GM21423 (cell line): ENCODE measurements around the gene ITPR1.

ENCODE experiments used
- ATAC-seq: cut with Tn5 transposase; IDR thresholded peaks from one replicate; pipeline ENCODE4 v1.9.1; 2021; ENCODE audit warnings: mild to moderate bottlenecking, moderate library complexity; ENCODE audit not compliant: unreplicated experiment

The ITPR1 gene

DNA sequence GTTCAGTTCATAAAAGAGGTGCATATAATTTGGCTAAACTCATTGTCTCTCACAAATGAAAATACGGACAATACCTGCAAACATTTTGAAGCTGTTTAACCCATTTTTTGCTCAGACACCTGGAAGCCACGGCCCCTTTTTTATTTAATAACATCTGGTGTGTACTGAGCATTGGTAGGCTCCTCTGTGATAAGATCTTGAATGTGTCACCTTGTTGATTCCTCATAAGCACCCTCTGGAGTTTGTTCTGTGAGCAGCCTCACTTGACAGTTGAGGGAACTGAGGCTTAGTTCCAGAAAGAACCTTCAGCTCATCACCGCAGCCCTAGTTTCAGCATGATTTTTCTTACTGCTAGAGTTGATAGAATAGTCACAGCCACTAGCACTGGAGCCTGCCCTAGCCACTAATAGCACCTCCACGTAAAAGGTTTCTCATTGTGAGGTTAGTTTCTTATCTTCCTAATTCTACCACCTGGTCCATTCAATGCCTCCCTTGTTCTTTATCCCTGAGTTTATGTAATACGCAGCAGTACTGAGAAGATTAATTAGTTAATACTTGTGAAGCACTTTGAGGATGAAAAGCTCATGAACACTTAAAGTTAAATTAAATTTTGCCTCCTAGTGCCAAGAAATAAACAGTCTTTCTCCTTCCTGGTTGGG is 71.9 kb downstream of the ITPR1 start:
- no peak for ATAC-seq

DNA sequence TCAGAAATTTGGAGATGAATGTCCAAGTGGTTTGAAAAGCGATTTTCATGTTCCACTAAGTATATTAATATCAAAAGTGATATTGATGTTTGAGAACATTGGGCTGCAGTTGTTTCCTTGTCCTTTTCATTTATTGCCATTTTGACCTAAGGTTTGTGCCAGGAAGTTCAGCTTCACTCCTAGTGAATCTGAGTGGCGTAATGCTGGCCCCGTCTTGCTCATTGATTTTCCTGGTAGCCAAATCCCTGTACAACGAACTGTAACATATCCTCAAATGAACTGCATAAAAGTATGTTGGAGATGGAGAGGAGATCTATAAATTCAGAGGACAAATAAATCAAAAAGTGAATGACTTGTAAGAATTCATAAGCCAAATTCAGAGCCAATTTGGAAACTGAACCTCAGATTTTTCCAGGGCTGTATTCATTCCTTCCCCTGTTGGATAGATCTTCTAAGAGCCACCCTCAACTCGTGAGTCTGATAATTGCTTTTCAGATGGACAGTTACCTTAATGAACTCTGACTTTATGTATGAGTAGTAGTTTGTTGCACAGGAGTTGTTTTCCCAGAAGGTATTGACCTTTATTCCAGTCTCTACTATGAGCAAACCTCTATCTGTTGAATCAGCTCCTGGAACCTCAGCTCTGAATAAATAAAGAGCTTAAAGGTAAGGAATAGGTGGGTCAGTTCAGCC is 72.8 kb downstream of the ITPR1 start:
- ATAC-seq: no peak

- ATAC-seq: no peak
These were observed 75.7 kb downstream of the ITPR1 start for GRCh38 chr3:4568841-4569240.

DNA sequence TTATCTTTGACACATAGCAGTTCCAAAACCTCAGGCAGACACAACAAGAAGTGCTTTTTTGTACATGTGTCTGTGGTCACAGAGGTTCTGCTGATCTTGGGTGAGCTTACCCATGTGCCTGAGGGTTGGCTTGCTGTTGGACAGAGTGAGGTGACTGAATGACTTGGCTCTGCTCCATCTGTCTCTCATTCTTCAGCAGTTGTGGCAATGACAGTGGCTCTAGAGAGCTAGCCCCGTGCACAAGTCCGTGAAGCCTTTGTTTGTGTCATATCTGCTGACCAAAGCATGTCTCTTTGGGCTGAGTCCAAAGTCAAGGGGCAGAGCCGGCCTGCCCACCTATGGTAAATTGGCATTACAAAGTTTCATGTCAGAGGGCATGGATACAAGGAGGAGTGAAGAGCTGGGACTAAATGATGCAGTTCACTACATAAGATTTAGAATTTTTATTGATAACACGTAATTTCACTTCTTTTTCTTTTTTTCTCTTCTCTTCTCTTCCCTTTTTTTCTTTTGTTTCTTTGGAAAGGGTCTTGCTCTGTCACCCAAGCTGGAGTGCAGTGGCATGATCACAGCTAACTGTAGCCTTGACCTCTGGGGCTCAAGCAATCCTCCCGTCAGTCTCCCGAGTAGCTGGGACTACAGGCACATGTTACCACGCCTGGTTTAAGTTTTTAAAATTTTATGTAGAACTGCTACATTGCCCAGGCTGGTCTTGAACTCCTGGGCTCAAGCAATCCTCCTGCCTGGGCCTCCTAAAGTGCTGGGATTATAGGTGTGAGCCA is 77.9 kb downstream of the ITPR1 start:
- ATAC-seq: peak; percentile 63

- ATAC-seq: peak; percentile 62
These were observed 78.7 kb downstream of the ITPR1 start for GRCh38 chr3:4571690-4572334.

- ATAC-seq: no peak
These were observed 80.0 kb downstream of the ITPR1 start for GRCh38 chr3:4573153-4573552.

GRCh38 chr3:4574426-4574965 is 81.3 kb downstream of the ITPR1 start:
- ATAC-seq: no peak

- ATAC-seq: no peak
These were observed 82.2 kb downstream of the ITPR1 start for GRCh38 chr3:4575381-4575780.

DNA sequence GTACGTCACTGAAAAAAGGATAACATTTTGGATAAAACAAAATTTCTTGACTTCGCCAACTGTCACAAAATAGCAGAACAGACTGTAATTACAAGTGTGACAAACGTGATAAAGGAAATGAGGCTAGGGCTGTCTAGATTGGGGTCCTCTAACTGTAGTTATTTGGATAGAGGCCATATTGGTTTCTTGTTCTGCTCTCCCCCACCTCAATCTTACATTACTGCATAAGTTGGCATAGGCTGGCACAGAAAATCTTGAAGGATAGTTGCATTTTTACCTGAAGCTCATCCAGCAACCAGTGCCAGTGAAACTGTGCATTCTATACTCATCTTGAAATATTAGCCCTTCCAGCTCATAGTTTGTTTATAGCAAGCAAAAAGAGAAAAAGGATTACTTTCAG is 84.6 kb downstream of the ITPR1 start:
- ATAC-seq: no peak

- no peak for ATAC-seq
These were observed 87.4 kb downstream of the ITPR1 start for GRCh38 chr3:4580346-4581123.

- ATAC-seq: no peak
These were observed 87.9 kb downstream of the ITPR1 start for GRCh38 chr3:4581124-4581424.

DNA sequence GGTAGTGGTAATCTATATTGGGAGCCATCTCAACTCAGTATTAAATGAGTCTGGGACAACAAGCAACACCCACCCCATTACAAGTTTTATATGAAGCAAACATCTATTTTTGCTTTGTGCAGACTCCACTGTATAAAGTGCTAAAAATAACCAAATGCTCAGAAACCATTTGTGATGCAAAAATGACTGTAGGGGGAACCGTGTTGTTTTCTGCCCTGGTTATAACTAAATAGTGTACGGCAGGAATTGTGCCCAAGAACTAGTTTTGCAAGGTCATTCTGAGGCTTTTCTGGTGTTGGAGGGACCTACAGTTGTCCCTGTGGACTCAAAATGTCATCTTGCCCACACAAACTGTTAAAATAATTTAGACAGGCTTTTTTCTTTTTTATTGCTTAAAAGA is 88.3 kb downstream of the ITPR1 start:
- ATAC-seq: no peak

DNA sequence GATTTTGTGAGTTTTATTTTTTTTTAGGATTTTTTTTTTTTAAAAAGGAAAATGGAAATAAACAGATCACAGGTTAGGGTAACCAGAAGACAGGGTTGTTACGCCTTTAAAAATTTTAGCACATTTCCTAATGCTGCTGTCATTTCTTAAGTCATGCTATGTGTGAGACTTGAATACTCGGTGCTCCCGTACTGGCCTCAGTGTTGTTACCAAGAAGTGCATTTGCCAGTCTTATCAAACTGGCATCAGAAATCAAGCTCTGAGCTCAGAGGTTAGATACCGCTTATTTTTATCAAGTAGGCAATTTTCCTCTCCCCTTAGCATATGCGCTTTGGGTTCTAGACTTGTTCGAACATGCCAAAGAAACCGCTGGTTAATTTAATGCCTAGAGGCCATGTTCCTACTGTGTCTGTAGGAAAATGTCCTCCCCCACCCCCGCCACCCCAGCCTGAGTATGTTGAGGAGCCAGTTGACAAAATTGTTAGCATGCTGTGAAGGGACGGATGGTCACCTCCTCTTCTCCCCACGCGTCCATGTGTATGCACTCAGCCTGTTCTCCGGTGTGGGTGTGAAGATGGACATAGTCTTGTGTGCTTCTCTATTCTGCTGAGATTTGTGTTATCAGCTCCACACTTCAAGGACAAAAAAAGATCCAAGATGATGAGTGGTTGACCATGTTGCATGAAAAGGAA is 88.9 kb downstream of the ITPR1 start:
- no peak for ATAC-seq

DNA sequence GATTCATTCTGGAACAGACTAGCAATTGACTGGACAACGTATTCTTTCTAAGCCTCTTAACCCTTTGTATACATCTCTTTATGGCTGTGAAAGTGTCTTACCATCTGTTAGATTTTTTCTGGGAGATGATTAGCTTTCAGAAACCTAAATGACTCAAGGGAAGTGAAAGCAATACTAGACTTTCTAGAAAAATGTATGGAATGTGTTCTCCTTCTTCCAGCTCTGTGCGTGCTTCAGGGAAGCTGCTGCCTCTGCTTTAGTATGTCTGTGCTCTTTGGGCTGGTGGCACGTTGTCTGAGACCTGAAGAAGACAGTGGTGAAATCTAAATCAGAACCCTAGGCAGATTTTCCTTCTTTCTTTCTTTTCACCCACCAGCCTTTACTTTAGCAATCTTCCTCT is 89.5 kb downstream of the ITPR1 start:
- ATAC-seq: no peak

DNA sequence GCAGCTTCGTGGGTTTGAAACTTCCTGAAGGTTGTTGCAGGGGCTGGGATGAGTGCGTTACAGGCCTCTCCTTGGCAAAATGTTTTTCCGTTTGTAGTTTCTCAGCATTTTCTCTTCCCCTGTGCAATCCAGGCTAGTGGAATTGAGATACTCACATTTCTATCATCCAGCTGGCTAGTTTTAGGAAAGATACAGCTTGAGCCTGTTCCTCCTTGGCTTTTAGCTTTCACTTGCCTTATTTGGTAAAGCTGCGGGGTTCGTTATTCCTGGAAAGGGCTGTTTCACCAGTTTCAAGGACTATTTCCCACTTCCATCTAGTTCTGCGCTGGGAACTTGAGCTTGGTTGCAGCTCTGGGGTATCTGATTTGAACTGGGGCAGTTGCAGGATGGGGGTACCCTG is 90.3 kb downstream of the ITPR1 start:
- no peak for ATAC-seq

DNA sequence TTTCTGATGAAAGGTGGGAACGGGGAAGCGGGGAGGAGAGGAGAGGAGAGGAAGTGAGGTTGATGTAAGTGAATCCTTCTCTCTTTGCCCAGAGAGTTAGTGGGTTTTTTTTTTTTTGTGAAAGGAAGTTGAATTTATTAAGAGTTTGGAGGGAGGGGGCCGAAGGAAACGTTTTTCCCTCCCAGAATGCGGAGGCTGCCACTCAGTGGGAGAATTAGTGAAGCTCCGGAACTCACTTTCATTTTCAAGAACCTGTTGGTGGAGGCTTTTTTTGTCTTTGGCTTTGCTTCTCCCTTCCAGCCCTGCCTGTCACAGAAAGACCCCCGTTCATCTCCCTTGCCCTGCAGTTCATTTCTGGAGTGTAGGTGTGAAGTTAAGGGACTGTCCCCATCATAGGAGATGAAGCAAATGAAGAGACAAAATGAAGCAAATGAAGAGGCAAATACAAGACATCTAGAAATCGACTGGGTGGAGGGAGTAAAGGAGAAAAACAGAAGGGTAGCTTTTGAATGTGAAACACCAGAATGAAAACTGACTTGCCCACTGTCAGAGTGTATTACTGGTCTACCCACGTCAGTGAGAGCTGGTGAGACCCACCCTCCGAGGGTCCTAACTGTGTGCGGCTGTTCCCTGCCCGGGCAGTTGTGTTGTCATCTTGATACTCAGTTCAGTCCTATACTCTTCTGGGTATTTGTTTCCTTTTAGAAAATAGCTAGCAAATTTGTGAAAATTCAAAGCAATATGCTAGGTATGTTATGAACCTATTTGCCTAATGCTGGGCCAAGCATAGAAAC is 91.5 kb downstream of the ITPR1 start:
- peak; percentile 46 for ATAC-seq

DNA sequence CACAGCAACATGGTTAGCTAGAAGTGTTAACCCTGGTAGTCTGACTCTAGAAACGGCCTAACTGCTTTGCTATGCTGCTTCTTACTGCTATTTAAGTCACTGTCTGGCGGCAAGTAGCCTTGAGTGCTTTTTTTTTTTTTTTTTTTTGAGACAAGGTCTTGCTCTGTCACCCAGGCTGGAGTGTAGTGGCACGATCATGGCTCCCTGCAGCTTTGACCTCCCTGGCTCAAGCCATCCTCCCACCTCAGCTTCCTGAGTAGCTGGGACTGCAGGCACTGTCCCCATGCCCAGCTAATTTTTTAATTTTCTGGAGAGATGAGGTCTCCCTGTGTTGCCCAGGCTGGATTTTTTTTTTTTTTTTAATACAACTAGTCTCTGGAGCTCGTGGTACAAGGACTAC is 93.2 kb downstream of the ITPR1 start:
- no peak for ATAC-seq

DNA sequence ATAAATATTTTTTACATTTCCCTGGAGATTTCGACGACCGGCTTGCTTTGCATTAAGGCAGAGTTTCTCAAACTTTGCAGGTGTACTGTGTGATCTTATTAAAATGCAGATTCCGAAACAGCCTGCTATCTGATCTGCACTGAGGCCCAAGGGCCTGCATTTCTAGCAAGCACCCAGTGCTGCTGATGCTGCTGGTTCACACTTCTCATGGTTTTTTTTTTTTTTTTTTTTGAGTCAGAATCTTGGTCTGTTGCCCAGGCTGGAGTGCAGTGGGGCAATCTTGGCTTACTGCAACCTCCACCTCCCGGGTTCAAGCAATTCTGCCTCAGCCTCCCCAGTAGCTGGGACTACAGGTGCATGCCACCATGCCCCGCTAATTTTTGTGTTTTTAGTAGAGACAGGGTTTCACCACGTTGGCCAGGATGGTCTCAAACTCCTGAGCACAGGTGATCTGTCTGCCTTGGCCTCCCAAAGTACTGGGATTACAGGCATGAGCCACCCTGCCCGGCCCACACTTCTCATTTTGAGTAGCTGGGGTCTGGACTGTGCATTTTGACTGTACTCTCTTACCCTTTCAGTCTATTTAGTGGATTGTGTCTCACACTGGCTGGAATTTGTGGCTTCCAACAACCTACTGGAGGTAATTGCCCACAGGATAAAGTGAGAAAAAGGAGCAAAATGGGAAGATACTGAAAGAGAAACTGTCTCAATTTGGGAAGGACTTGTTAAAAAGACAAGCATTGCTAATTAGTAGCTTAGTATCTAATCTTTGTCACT is 94.1 kb downstream of the ITPR1 start:
- no peak for ATAC-seq

- ATAC-seq: no peak
These were observed 94.6 kb downstream of the ITPR1 start for GRCh38 chr3:4587838-4588105.
